HEK293T (cell line): ENCODE measurements around the gene ZDHHC7.
A peak's percentile ranks its signal among the peaks of the same experiment; 100 is the strongest.

Experiments
- CTCF ChIA-PET: fragments of 350-600 bp; formaldehyde crosslinking; extraction: SDS; loops from one replicate; lab custom pipeline; 2021; ENCODE audit warnings: antibody characterized with exemption, inconsistent platforms; lab: Yijun Ruan, JAX
- POLR2A ChIA-PET: fragments of 350-600 bp; formaldehyde crosslinking; extraction: SDS; loops from one replicate; lab custom pipeline; 2020; ENCODE audit warnings: antibody characterized with exemption, inconsistent platforms; lab: Yijun Ruan, JAX
- DNase-seq: peaks from one replicate; pipeline ENCODE4 v3.0.0; 2012; ENCODE audit warnings: mixed read lengths; ENCODE audit errors: extremely low spot score
- ARNT ChIP-seq: fragments of 450-650 bp; IDR thresholded peaks from 2 replicates; pipeline ENCODE4 v1.6.1; 2017; ENCODE audit warnings: mild to moderate bottlenecking
- BHLHE40 ChIP-seq: fragments of 450-650 bp; IDR thresholded peaks from 2 replicates; pipeline ENCODE4 v1.6.1; 2016; ENCODE audit warnings: mild to moderate bottlenecking, moderate library complexity, borderline replicate concordance
- CTBP1 ChIP-seq: fragments of 450-650 bp; IDR thresholded peaks from 2 replicates; pipeline ENCODE4 v1.6.1; 2016; ENCODE audit warnings: borderline replicate concordance
- ELF4 ChIP-seq: fragments of 450-650 bp; IDR thresholded peaks from 2 replicates; pipeline ENCODE4 v1.6.1; 2017; ENCODE audit warnings: antibody characterized with exemption
- FOXA1 ChIP-seq: fragments of 450-650 bp; IDR thresholded peaks from 2 replicates; pipeline ENCODE4 v1.6.1; 2016; ENCODE audit warnings: mild to moderate bottlenecking
- FOXK2 ChIP-seq: fragments of 450-650 bp; IDR thresholded peaks from 2 replicates; pipeline ENCODE4 v1.6.1; 2016; ENCODE audit warnings: mild to moderate bottlenecking
- FOXM1 ChIP-seq: fragments of 450-650 bp; IDR thresholded peaks from 2 replicates; pipeline ENCODE4 v1.6.1; 2017; ENCODE audit warnings: mild to moderate bottlenecking, borderline replicate concordance
- HDGF ChIP-seq: fragments of 450-650 bp; IDR thresholded peaks from 2 replicates; pipeline ENCODE4 v1.6.1; 2017; ENCODE audit warnings: antibody characterized with exemption, borderline replicate concordance
- L3MBTL2 ChIP-seq: fragments of 450-650 bp; conservative IDR thresholded peaks from 2 replicates; pipeline ENCODE4 v1.6.1; 2016; ENCODE audit warnings: mild to moderate bottlenecking
- LEF1 ChIP-seq: fragments of 450-650 bp; IDR thresholded peaks from 2 replicates; pipeline ENCODE4 v1.6.1; 2017; ENCODE audit warnings: mild to moderate bottlenecking, borderline replicate concordance
- NFRKB ChIP-seq: fragments of 450-650 bp; IDR thresholded peaks from 2 replicates; pipeline ENCODE4 v1.6.1; 2016; ENCODE audit warnings: mild to moderate bottlenecking, moderate library complexity
- PKNOX1 ChIP-seq: fragments of 450-650 bp; IDR thresholded peaks from 2 replicates; pipeline ENCODE4 v1.6.1; 2016
- SP1 ChIP-seq: fragments of 450-650 bp; IDR thresholded peaks from 2 replicates; pipeline ENCODE4 v1.6.1; 2017
- SUZ12 ChIP-seq: fragments of 450-650 bp; IDR thresholded peaks from 2 replicates; pipeline ENCODE4 v1.6.1; 2016; ENCODE audit warnings: mild to moderate bottlenecking
- TARDBP ChIP-seq: fragments of 450-650 bp; IDR thresholded peaks from 2 replicates; pipeline ENCODE4 v1.6.1; 2016
- ZNF384 ChIP-seq: fragments of 450-650 bp; IDR thresholded peaks from 2 replicates; pipeline ENCODE4 v1.6.1; 2016

The ZDHHC7 gene

DNA sequence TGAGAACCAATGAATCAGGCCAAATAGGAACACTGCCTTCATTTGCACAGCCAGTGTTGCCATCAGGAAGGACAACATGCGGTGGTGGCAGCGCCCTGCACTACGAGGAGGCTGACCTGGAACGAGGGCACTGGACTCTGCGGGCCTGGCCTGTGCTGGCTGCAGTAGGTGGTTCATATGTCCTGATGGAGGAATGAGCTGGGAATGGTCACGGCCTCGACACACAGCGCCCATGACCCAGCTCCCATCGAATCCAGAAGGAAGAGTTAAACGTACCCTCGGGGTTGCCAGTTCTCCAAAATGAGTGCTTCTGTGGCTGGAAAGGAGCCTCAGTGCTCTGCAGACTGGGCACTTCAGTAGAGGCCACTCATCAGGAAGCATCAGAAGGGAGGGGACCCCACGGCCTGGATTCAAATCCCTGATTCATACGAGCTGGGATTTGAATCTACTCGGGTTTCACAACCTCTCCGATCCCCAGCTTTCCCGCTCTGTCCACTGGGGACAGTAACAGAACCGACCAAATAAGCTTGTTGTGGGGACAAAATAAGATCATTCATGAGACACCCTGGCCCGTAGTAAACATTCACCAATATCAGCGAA is 85.5 kb downstream of the ZDHHC7 start:
- POLR2A ChIA-PET = no interaction called here
- no peak for DNase-seq
- CTCF ChIA-PET = interaction anchor here (0.8 to 3.3 kb wide), 6 partner anchors 9 to 172 kb away, joined by 3 to 22 read pairs (median 4); no protein-coding TSS in a partner anchor
- TF ChIP-seq PKNOX1 = no peak

DNA sequence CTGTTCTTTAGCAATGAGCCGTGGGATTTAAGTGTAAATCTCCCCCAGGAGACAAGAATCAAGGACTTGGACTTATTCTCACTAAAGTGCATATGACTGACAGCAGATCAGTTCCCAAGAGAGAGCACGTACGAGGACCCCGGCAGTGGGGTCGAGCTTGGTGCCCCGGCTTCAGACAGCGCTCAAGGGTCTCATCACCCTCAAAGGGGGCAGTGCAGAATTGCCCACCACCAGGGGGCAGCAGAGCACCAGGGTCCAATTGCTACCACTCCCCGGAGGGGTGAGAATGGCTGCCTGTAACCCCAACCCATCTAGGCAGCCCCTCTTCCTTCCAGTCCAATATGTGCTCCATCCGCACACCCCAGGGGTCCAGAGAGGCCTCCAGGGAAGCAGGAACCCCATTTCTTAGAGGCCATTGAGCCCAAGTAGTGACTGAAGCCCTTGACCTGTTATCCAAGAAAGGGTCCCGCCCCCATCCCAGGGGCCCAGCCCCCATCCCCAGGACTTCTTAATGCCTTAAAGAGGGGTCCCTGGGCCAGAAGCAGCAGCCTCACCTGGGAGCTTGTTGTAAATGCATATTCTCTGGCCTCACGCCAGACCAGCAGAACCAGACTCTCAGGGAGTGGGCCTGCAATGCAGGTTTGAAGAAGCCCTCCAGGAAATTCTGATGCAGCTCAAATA is 86.1 kb downstream of the ZDHHC7 start:
- POLR2A ChIA-PET = no interaction called here
- CTCF ChIA-PET = interaction anchor here (0.6 to 3.3 kb wide), 9 partner anchors 9 to 172 kb away, joined by 3 to 22 read pairs (median 4); no protein-coding TSS in a partner anchor
- TF ChIP-seq HDGF = no peak
- DNase-seq = peak; percentile 77

DNA sequence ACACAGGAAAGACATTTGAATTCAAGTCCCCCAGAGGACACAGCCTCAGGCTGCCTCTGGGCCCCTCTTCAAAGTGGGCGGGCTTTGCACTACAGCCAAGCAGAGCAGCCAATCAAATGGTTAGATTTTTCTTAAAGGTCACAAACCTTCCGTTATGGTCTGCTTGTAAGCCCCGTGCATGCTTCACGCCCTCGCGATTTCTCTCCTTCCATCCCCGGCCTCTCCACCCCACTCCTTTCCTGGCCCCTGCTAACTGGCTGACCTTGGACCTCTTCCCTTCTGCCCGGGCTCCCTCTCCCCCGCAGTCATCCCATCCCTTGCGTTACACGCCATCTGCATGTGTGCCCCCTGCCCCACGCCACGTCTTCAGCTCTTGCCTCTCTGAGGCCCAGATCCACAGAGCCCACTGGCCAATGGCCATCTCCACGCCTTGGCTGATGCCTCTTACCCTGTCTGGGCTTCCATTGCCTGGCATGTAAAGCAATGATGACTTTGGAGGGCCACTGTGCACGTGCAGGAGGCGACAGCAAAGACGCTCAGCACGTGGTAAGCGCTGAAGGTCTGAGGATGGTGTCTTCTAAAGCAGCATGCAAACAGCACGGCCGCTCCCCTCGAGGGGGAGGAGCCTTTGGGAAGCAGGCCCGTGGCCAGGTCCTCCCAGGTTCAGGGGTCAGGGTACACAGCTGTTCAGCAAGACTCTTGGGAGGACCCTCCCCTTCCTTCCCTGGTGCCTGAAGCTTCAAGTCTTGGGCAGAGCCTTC is 86.8 kb downstream of the ZDHHC7 start:
- DNase-seq = no peak
- ChIA-PET CTCF (interaction anchor here (0.6 to 3.3 kb wide), 7 partner anchors 8 to 106 kb away, joined by 3 to 22 read pairs (median 4); no protein-coding TSS in a partner anchor), POLR2A (no interaction called here)
- no peak for TF ChIP-seq FOXK2
- TF ChIP-seq SUZ12 = no peak
- no peak for TF ChIP-seq FOXM1
- TF ChIP-seq LEF1 = no peak
- no peak for TF ChIP-seq ARNT
- TF ChIP-seq L3MBTL2 = no peak
- no peak for TF ChIP-seq NFRKB
- TF ChIP-seq TARDBP = no peak
- no peak for TF ChIP-seq CTBP1
- TF ChIP-seq BHLHE40 = no peak
- TF ChIP-seq PKNOX1 = no peak
- TF ChIP-seq ELF4 = no peak
- TF ChIP-seq SP1 = no peak
- no peak for TF ChIP-seq FOXA1
- no peak for TF ChIP-seq HDGF
- no peak for TF ChIP-seq ZNF384
